COLO668 (cell line): Measurements from ENCODE around the gene PRELID2.
"Not testable (repeated sequence)": the region's sequence is repeated elsewhere in the genome, so short reads cannot be mapped to it uniquely, and the experiment has no call there.

Experiments used
- DNase-seq: peaks from one replicate; lab custom pipeline; 2025; ENCODE audit not compliant: unreplicated experiment; lab: John Stamatoyannopoulos, UW

Gene PRELID2

GRCh38 chr5:145798503-145798902, 36.6 kb downstream of the PRELID2 start:
- not testable (repeated sequence) for DNase-seq

GRCh38 chr5:145797336-145797735, 37.8 kb downstream of the PRELID2 start:
- DNase-seq = no peak

- no peak for DNase-seq
Measured at GRCh38 chr5:145796318-145796717, 38.8 kb downstream of the PRELID2 start.

- DNase-seq = no peak
Measured at GRCh38 chr5:145793574-145793973, 41.6 kb downstream of the PRELID2 start.

- no peak for DNase-seq
Measured at GRCh38 chr5:145792840-145793239, 42.3 kb downstream of the PRELID2 start.

GRCh38 chr5:145791866-145792265, 43.3 kb downstream of the PRELID2 start:
- no peak for DNase-seq

- no peak for DNase-seq
Measured at GRCh38 chr5:145787996-145788395, 47.1 kb downstream of the PRELID2 start.

GRCh38 chr5:145787507-145787906, 47.6 kb downstream of the PRELID2 start:
- no peak for DNase-seq

GRCh38 chr5:145787001-145787400, 48.1 kb downstream of the PRELID2 start:
- DNase-seq = no peak

GRCh38 chr5:145780982-145781381, 54.2 kb downstream of the PRELID2 start:
- DNase-seq = no peak

- DNase-seq = no peak
Measured at GRCh38 chr5:145778144-145778900, 56.8 kb downstream of the PRELID2 start.

- DNase-seq = no peak
Measured at GRCh38 chr5:145777445-145778063, 57.6 kb downstream of the PRELID2 start.

- no peak for DNase-seq
Measured at GRCh38 chr5:145776886-145777285, 58.3 kb downstream of the PRELID2 start.

GRCh38 chr5:145775893-145776444, 59.2 kb downstream of the PRELID2 start:
- DNase-seq = no peak

GRCh38 chr5:145775411-145775810, 59.7 kb downstream of the PRELID2 start:
- DNase-seq = no peak

GRCh38 chr5:145774442-145774841, 60.7 kb downstream of the PRELID2 start:
- DNase-seq = no peak

- DNase-seq = no peak
Measured at GRCh38 chr5:145772466-145772865, 62.7 kb downstream of the PRELID2 start.

- DNase-seq = no peak
Measured at GRCh38 chr5:145768863-145769262, 66.3 kb downstream of the PRELID2 start.

GRCh38 chr5:145764325-145764724, 70.8 kb downstream of the PRELID2 start:
- DNase-seq = no peak

- DNase-seq = no peak
Measured at GRCh38 chr5:145762833-145763232, 72.3 kb downstream of the PRELID2 start.

GRCh38 chr5:145761254-145761653, 73.9 kb downstream of the PRELID2 start:
- DNase-seq = no peak

- no peak for DNase-seq
Measured at GRCh38 chr5:145760660-145761059, 74.5 kb downstream of the PRELID2 start.
